ENCODE measurements around the gene ZNF319.

Gene ZNF319

GRCh38 chr16:57999971-58000705 lies at the start of gene ZNF319:
Gene ZNF319 (minus strand): TSS chr16:58000672. CDS start chr16:57998265, 2,407 bp downstream.
- no peak for DNase-seq (ENCODE audit: low spot score)

- DNase-seq (ENCODE audit: low spot score) = no peak
Observed at GRCh38 chr16:58049232-58050185, 49.0 kb upstream of the ZNF319 start.

GRCh38 chr16:58048494-58049231 lies 48.2 kb upstream of the ZNF319 start:
- DNase-seq (ENCODE audit: low spot score) = no peak

- no peak for DNase-seq (ENCODE audit: low spot score)
Observed at GRCh38 chr16:58047557-58048348, 47.3 kb upstream of the ZNF319 start.

- DNase-seq (ENCODE audit: low spot score) = no peak
Observed at GRCh38 chr16:58046936-58047335, 46.5 kb upstream of the ZNF319 start.

GRCh38 chr16:58046054-58046881 lies 45.8 kb upstream of the ZNF319 start:
- no peak for DNase-seq (ENCODE audit: low spot score)

GRCh38 chr16:58045096-58045495 lies 44.6 kb upstream of the ZNF319 start:
- DNase-seq (ENCODE audit: low spot score) = no peak

GRCh38 chr16:58044266-58045019 lies 44.0 kb upstream of the ZNF319 start:
- DNase-seq (ENCODE audit: low spot score) = no peak

GRCh38 chr16:58043571-58044155 lies 43.2 kb upstream of the ZNF319 start:
- DNase-seq (ENCODE audit: low spot score) = no peak

GRCh38 chr16:58042886-58043515 lies 42.5 kb upstream of the ZNF319 start:
- DNase-seq (ENCODE audit: low spot score) = no peak

- DNase-seq (ENCODE audit: low spot score) = no peak
Observed at GRCh38 chr16:58042001-58042885, 41.8 kb upstream of the ZNF319 start.

- DNase-seq (ENCODE audit: low spot score) = no peak
Observed at GRCh38 chr16:58041628-58041955, 41.1 kb upstream of the ZNF319 start.

- no peak for DNase-seq (ENCODE audit: low spot score)
Observed at GRCh38 chr16:58040945-58041627, 40.6 kb upstream of the ZNF319 start.

- DNase-seq (ENCODE audit: low spot score) = no peak
Observed at GRCh38 chr16:58040496-58040846, 40.0 kb upstream of the ZNF319 start.

GRCh38 chr16:58039829-58040495 lies 39.5 kb upstream of the ZNF319 start:
- no peak for DNase-seq (ENCODE audit: low spot score)

- no peak for DNase-seq (ENCODE audit: low spot score)
Observed at GRCh38 chr16:58038219-58038641, 37.8 kb upstream of the ZNF319 start.

All from hematopoietic multipotent progenitor cell treated with erythropoietin and hydrocortisone succinate and interleukin-3 and kit ligand, for 17 days (in vitro differentiated cells).